ENCODE results near the gene KCNT1. TPM values are rescaled to one million over a fixed set of nuclear protein-coding genes. Genes with fewer than 3 reads are reported as not detected.

KCNT1 gene
- total RNA-seq, 1 donor: not detected

GRCh38 chr9:135805422-135806022, 103.5 kb downstream of the KCNT1 start:
- Histone ChIP-seq H3K4me1 (ENCODE audit: insufficient read depth, low read length) (peaks cover 19% of the 10 kb centered on the region), H3K4me2 (ENCODE audit: insufficient read depth, low read length) (no peak overlapping the region), H3K27ac (ENCODE audit: low read depth, low read length) (no peak overlapping the region), H3K27me3 (ENCODE audit: insufficient read depth, low read length) (no peaks in the 10 kb centered on the region), H3K4me3 (ENCODE audit: insufficient read depth, low read length) (no peak overlapping the region), H3K36me3 (ENCODE audit: insufficient read depth, low read length) (peaks cover 10% of the 10 kb centered on the region), H3K9me3 (ENCODE audit: low read depth, low read length) (no peaks in the 10 kb centered on the region), H3K79me2 (ENCODE audit: insufficient read depth, low read length) (no peaks in the 10 kb centered on the region), H4K20me1 (ENCODE audit: insufficient read depth, low read length) (peaks cover 19% of the 10 kb centered on the region), H2AFZ (ENCODE audit: low read length) (peak overlapping the region; percentile 13)
- DNase-seq (ENCODE audit: insufficient read length, low spot score, missing footprints): peak; percentile 78
- no peak for TF ChIP-seq CTCF (IDR thresholded peaks at IDR 0.05; ENCODE audit: extremely low read depth, low read depth, low read length)

- Histone ChIP-seq H3K27me3 (ENCODE audit: insufficient read depth, low read length) (no peaks in the 10 kb centered on the region), H3K79me2 (ENCODE audit: insufficient read depth, low read length) (no peaks in the 10 kb centered on the region), H3K27ac (ENCODE audit: low read depth, low read length) (no peak overlapping the region), H3K36me3 (ENCODE audit: insufficient read depth, low read length) (peaks cover 34% of the 10 kb centered on the region), H3K4me1 (ENCODE audit: insufficient read depth, low read length) (peaks cover 19% of the 10 kb centered on the region), H3K4me3 (ENCODE audit: insufficient read depth, low read length) (no peak overlapping the region), H3K9me3 (ENCODE audit: low read depth, low read length) (no peaks in the 10 kb centered on the region), H2AFZ (ENCODE audit: low read length) (no peak overlapping the region), H3K4me2 (ENCODE audit: insufficient read depth, low read length) (peak overlapping the region; percentile 4), H4K20me1 (ENCODE audit: insufficient read depth, low read length) (peaks cover 23% of the 10 kb centered on the region)
- no peak for TF ChIP-seq CTCF (IDR thresholded peaks at IDR 0.05; ENCODE audit: extremely low read depth, low read depth, low read length)
- DNase-seq (ENCODE audit: insufficient read length, low spot score, missing footprints): peak; percentile 88
Observed at GRCh38 chr9:135809166-135809565, 107.2 kb downstream of the KCNT1 start.

- no peak for TF ChIP-seq CTCF (IDR thresholded peaks at IDR 0.05; ENCODE audit: extremely low read depth, low read depth, low read length)
- Histone ChIP-seq H3K79me2 (ENCODE audit: insufficient read depth, low read length) (no peaks in the 10 kb centered on the region), H3K4me3 (ENCODE audit: insufficient read depth, low read length) (no peak overlapping the region), H3K36me3 (ENCODE audit: insufficient read depth, low read length) (peaks cover 46% of the 10 kb centered on the region), H3K27me3 (ENCODE audit: insufficient read depth, low read length) (no peaks in the 10 kb centered on the region), H2AFZ (ENCODE audit: low read length) (no peak overlapping the region), H3K9me3 (ENCODE audit: low read depth, low read length) (no peaks in the 10 kb centered on the region), H3K4me2 (ENCODE audit: insufficient read depth, low read length) (no peak overlapping the region), H3K4me1 (ENCODE audit: insufficient read depth, low read length) (peaks cover 11% of the 10 kb centered on the region), H4K20me1 (ENCODE audit: insufficient read depth, low read length) (peaks cover 19% of the 10 kb centered on the region), H3K27ac (ENCODE audit: low read depth, low read length) (no peak overlapping the region)
- DNase-seq (ENCODE audit: insufficient read length, low spot score, missing footprints): peak; percentile 23
Observed at GRCh38 chr9:135810806-135811575, 109.0 kb downstream of the KCNT1 start.

- H3K79me2 ChIP-seq (ENCODE audit: insufficient read depth, low read length): no peaks in the 10 kb centered on the region
- peaks cover 18% of the 10 kb centered on the region for H4K20me1 ChIP-seq (ENCODE audit: insufficient read depth, low read length)
- no peak overlapping the region for H3K4me2 ChIP-seq (ENCODE audit: insufficient read depth, low read length)
- DNase-seq (ENCODE audit: insufficient read length, low spot score, missing footprints): no peak
- H3K36me3 ChIP-seq (ENCODE audit: insufficient read depth, low read length): peaks cover 54% of the 10 kb centered on the region
- H3K4me1 ChIP-seq (ENCODE audit: insufficient read depth, low read length): peaks cover 11% of the 10 kb centered on the region
- no peak overlapping the region for H3K4me3 ChIP-seq (ENCODE audit: insufficient read depth, low read length)
- no peak overlapping the region for H2AFZ ChIP-seq (ENCODE audit: low read length)
- H3K27me3 ChIP-seq (ENCODE audit: insufficient read depth, low read length): no peaks in the 10 kb centered on the region
- H3K27ac ChIP-seq (ENCODE audit: low read depth, low read length): no peak overlapping the region
- no peak for TF ChIP-seq CTCF (IDR thresholded peaks at IDR 0.05; ENCODE audit: extremely low read depth, low read depth, low read length)
- no peaks in the 10 kb centered on the region for H3K9me3 ChIP-seq (ENCODE audit: low read depth, low read length)
Observed at GRCh38 chr9:135811801-135812200, 109.8 kb downstream of the KCNT1 start.

Data from osteoblast (primary cell).